GM21528 (cell line): Measurements from ENCODE around the gene NLRC3.

Experiments used
- ATAC-seq: cut with Tn5 transposase; IDR thresholded peaks from one replicate; pipeline ENCODE4 v1.9.1; 2021; ENCODE audit warnings: mild to moderate bottlenecking, moderate library complexity; ENCODE audit not compliant: unreplicated experiment, low FRiP score

NLRC3 gene

DNA sequence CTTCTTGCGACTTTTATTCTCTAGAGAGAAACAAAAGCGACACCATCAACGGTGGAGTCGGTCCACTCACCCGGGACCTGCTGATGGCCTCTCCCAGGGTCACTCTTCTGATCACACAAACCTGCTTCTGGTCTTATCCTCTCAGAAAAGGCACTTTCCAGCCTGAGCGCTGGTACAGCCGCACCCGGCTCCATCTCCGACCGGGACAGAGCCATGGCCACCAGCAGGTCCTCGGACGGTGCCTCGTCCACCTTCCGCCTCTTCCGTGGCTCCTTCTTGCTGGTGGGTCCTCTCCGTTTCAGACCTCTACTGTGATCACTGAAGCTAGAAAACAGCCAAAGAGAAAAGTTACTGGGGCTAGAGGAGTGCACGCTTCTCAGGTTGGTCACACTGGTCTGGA, 20.5 kb upstream of the NLRC3 start:
- no peak for ATAC-seq

- no peak for ATAC-seq
Observed at GRCh38 chr16:3597226-3597625, 20.0 kb upstream of the NLRC3 start.

DNA sequence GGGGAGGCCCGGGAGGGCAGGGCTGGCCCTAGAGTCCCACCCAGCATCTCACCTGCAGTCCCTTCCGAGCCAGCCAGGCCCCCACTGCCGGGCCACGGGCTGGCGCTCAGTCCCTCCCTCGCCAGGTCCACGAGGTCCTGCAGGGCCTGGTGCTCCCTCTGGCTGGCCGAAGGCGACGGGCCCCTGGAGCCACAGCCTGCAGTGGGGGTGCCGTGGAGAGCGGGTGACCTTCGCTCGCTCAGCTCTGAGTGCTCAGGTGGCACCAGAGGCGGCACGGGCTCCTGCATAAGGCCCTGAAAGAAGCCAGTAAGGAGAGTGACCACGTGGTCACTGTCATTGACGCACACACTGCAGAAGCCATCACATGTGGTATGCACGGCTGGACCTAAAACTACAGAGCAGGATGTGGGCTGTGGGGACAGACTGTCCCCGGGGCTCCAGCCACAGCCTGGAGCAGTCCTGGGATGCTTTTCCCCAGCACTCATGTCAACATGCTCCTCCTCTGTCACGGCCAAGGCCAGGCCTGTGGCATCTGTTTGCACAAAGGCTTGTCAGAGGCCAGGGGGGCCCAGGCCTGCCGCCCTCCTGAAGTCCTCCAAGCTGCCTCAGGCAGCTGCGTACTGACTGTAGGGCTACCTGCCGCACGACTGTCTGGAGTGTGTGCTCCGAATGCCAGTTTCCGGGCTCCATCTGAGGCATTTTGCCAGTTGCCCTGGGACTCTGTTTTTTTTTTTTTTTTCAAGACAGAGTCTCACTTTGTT, 19.1 kb upstream of the NLRC3 start:
- ATAC-seq, result no peak

GRCh38 chr16:3595521-3596021, 18.4 kb upstream of the NLRC3 start:
- ATAC-seq, result no peak

DNA sequence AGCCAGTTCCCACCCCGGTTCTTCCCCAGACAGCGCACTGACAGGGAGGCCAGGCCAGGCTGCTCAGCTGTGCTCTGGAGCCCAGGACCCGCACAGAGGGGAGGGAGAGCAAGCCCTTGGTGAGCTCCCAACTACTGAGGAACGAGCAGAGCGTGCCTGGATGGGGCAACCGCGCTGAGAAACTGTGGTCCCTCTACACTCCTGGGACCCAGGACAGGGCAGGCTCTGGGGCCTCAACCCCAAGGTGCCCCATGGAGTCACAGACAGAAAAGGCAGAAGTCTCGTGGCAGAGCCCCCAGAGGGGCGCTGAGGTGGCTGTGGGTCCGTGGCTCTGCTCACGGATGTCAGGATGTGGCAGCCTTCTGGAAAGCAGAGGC, 17.9 kb upstream of the NLRC3 start:
- ATAC-seq, result no peak

- no peak for ATAC-seq
Observed at GRCh38 chr16:3594316-3595109, 17.3 kb upstream of the NLRC3 start.

DNA sequence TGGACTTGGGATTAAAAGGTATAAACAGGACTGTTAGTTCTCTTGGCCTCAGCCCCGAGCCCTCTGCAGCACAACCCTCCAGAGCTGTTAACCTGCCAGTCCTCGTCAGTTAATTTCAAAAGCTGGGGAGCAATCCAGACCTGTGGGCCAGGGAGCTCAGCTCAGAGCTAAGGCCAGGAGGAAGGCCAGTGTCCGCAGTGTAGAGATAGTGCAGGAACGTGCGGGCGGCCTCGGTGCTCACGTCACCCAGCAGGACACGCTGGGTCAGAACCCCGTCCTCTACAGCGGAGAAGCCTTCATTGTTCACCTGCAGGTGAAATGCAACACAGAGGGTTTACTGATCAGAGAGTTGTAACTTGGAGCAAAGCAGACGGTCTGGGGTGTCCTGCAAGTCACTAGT, 15.4 kb upstream of the NLRC3 start:
- ATAC-seq, result no peak

GRCh38 chr16:3591991-3592390, 14.8 kb upstream of the NLRC3 start:
- no peak for ATAC-seq

DNA sequence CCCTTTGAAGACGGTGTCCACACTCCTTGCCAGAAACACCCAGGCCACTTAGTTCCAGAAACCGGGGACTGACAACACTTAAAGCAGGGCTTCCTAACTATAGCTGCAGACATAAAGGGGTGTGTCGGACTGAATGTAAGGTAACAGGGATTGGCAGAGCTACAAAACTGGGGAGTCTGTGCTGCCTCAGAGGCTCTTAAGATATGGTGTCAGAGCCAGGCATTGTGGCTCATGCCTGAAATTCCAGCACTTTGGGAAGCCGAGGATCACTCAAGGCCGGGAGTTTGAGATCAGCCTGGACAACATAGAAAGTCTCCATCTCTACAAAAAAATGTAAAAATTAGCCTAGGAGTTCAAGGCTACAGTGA, 14.2 kb upstream of the NLRC3 start:
- ATAC-seq, result no peak

DNA sequence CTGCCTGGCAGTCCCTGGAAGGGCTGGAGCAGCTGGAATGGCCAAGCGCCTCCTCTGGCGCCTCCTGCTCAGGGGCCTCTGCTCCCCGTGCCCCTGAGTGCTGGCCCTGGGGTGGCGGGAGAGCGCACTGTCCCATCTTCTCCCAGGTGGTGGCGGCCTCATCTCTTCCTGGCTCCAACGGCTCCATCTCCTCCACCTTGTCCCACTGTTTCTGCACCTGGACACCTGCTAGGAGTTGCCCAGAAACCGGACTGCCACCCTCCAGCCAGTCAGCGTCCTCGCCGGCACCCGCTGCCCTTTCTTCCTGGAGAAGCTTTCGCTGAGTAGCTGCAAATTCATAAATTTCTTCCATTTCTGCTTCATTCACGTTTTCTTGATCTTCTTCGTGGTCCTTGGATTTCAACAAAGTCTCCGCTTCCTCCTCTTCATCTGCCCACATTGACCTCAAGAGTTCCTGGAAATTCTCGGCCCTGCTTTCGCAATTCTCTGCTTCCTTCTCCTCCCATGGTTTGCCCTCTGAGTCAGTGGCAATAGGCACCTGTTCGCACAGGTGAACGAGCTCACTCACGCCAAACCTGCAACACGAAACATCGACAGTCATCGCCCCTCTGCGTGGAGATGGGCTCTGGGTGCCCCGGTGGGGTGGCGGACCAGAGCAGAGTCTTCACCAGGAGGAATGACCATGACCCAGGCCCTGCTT, 13.7 kb upstream of the NLRC3 start:
- ATAC-seq, result no peak

DNA sequence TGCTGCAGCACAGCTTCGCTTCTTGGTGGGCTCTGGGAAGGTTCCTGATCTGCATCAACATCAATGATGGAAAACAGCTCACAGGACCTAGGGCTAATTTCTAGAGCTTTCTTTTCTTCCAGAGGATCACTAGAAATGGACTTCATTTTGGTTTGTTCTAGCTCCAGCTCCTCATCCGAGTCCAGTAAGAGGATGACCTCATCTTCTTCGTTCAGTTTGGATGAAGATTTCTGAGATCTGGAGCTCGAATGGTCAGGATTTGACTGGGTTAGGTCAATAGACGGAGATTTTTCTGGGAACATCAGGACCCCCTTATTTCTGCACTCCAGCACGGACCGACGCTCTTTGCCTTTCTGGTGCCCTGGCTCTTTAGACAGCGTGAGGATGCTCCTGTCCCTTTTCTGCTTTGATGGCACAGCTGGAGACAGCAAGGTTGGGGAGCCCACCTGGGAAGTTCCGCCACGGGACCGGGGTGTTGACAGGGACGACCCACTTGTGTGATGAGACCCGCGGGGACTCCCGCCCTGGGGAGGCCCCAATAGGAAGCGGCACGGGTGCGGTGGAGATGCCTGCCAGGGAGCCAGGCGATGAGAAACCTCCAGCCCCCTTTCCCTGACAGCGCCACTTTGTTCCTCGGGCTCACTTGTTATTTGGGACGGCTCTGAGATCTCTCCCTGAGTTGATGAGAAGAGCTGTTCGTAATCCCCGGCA, 12.9 kb upstream of the NLRC3 start:
- no peak for ATAC-seq

DNA sequence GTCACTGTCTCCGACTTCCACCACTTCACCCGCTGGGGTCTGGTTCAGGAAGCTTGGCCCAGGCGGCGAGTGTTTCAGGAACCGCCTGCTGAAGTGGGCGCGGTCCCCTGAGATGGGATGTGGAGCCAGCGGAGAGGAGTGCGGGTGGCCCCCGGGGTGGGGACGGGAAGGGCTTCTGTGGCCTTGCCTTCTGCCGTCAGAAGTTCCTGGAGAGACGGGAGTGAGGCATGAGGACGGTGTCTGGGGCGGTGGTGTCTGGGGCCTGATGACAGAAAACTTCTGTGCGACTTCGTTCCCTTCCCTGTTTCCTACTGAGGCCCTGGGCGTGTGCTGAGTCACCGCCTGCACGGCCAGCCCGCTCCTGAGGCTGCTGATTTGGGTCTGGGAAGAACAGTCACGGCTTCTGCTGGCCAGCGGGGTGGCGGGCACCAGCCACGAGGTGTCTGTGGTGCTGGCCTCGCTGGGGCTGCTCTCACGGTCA, 12.3 kb upstream of the NLRC3 start:
- ATAC-seq, result no peak

DNA sequence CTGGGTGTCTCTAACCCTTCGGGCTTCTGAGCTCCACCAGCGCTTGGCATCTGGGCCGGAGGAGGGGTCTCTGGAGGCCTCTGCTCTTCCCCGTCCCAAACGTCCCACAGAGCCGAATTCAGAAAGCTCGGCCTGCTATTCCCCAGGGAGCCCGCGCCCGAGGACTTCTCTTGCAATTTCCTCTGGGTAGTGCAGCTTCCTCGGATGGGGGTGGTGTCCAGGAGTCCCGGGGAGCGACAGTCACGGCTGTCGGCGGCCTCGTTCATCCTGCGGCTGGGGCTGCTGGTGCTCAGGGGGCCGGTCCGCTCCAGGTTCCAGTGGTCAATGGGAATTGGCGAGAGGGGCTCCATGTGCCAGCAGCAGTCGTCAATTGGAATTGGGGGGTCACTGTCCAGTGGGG, 11.8 kb upstream of the NLRC3 start:
- ATAC-seq, result no peak

- no peak for ATAC-seq
Observed at GRCh38 chr16:3587547-3588110, 10.4 kb upstream of the NLRC3 start.

DNA sequence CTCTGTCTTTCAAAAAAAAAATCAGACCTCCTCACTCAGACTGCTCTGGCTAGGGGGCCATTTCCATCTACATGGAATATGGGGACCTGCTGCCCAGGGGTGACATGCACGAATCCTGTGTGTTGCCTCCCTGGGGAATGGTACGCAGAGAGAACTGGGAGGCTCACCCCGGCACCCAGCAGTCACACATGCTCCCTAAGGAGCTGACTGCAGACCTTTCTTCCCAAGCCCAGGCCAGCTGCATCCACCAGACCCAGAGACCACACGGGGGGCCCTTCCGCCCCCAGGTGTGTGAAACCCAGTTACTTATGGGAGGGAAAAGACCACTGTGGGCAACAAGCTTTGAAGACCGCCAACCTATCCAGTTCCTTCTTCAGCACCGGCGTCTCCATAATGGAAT, 7.2 kb upstream of the NLRC3 start:
- no peak for ATAC-seq

DNA sequence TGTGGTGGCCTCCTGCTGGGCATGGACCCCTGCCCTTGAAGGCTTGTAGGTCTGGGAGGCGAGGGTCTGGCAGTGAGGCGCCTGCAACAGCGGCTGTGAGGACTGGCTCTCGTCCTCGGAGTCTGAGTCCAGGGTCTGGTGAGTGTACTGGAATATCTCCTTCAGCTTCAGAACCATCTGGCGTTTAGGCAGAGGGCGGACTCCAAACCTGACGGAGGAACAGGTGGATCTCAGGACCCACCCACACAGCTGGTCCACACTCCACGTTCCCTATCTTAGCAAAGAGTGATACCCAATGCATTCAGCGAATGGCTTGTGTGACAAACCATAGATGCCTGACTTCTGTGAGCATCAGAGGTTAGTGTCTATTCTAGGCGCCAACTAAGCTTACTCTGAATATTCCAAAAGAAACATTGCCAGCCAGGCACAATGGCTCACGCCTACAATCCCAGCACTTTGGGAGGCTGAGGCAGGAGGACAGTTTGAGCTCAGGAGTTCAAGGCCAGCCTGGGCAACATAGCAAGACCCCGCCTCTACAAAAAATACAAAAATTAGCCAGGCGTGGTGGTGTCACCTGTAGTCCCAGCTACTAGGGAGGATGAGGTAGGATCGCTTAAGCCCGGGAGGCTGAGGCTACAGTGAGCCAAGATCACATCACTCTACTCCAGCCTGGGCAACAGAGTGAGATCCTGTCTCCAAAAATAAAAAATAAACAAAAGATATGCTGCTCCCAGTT, 6.3 kb upstream of the NLRC3 start:
- ATAC-seq, result no peak

DNA sequence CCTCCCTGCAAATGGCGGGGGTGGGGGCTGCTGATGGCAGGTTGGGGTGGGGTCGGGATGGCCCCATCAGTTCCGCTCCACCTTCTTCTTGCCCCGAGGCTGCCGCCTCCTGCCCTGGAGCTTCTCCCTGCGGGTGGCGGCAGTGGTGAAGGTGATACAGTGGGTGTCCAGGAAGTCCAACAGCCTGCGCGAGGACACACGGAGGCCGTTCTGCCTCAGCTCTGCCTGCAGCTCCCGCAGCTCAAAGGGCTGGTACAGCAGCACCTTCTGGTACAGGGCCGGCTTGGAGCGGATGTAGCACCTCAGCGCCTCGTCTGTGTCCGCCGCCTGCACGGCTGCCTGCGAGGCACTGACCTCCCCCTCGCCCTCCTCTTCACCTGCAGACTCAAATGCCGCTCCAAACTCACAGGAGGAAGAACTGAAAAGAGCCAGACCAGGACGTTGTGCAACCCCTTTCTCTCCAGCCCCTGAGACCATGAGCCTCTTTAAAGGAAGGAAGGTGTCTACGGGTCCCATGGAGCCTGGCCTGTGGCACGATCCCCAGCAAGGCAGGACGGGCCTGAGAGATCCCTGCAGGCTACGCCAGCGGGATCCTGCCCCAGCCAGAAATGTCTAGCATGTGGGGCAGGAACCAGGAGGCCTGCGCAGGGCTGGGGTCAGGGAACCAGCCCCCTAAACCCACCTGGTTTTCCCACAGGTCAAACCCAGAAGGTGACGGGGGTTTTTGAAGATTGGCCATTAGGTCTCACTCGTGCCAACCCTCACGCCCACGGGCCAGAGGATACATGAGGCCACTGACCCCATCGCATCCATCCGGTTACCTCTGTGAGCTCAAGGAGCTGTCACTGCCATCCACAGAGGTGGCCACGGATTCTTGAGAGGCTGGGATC, 5.3 kb upstream of the NLRC3 start:
- ATAC-seq, result no peak

- ATAC-seq, result no peak
Observed at GRCh38 chr16:3581392-3581791, 4.2 kb upstream of the NLRC3 start.

DNA sequence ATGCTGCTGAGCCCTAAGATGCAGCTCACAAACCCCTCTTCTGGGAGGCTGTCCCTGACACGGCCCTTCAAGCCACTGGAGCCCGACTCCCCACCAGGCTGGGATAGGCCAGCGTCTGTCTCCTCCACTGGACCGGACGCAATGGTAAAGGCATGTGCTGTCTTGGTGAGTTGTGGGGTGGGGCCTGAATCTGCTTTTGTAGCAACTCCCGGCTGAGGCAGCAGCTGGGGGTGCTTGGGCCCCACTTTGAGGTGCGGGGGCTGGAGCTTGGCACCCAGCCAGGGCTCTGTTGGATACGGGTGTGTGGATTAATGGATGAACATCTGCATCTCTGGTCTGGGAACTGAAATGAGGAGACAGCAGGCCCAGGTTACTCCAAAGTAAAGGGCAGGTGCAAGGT, 3.5 kb upstream of the NLRC3 start:
- no peak for ATAC-seq
